ENCODE measurements around the gene RNLS. TPM values are rescaled to one million over a fixed set of nuclear protein-coding genes. Genes with fewer than 3 reads are reported as not detected.

RNLS gene
- total RNA-seq, 1 experiment from 2014 or later: not detected

- ATAC-seq (no peak), DNase-seq (ENCODE audit: low read depth, low spot score) (no peak)
- Histone ChIP-seq H3K9me2 (ENCODE audit: insufficient read depth) (no peaks in the 10 kb centered on the region), H3K9ac (ENCODE audit: low read length) (no peak overlapping the region), H4K20me1 (ENCODE audit: insufficient read depth) (no peaks in the 10 kb centered on the region), H3K27ac (ENCODE audit: low read depth, low read length) (no peak overlapping the region), H2AFZ (ENCODE audit: low read depth, low read length, poor library complexity, severe bottlenecking) (no peak overlapping the region), H3K4me3 (replicated peaks in 1 of 2; ENCODE audit: low read depth in 1 of 2, low read length in 2 of 2) (no peak overlapping the region), H3K79me2 (ENCODE audit: insufficient read depth, low read length) (no peaks in the 10 kb centered on the region), H3K36me3 (ENCODE audit: control insufficient read depth in 1 of 2, insufficient read depth in 2 of 2, low read length in 2 of 2) (no peaks in the 10 kb centered on the region), H3K4me1 (ENCODE audit: control insufficient read depth in 1 of 2, insufficient read depth in 2 of 2, low read length in 2 of 2) (no peaks in the 10 kb centered on the region), H3K27me3 (ENCODE audit: insufficient read depth, low read length) (no peaks in the 10 kb centered on the region), H3K4me2 (ENCODE audit: low read length) (no peak overlapping the region), H3K9me3 (ENCODE audit: control insufficient read depth in 1 of 2, insufficient read depth in 1 of 2, low read depth in 1 of 2, low read length in 2 of 2) (no peaks in the 10 kb centered on the region)
- ChIA-PET CTCF (interaction anchor here (1.0 kb wide), 1 partner anchor 33 kb away, joined by 3 read pairs; no protein-coding TSS in a partner anchor), POLR2A (no interaction called here), RAD21 (ENCODE audit: low non-redundant PET in 1 of 2, low total read pairs in 2 of 2, uncharacterized antibody in 2 of 2, unreplicated experiment in 2 of 2) (no interaction called here)
- intact Hi-C loops (cut with micrococcal nuclease): no loop called here
- TF ChIP-seq JUND (IDR thresholded peaks at IDR 0.05) (no peak), CEBPB (IDR thresholded peaks at IDR 0.05; ENCODE audit: low read depth) (no peak), ZFX (IDR thresholded peaks at IDR 0.05) (no peak), TCF7L2 (IDR thresholded peaks at IDR 0.05; ENCODE audit: borderline replicate concordance, extremely low read depth, insufficient read depth, insufficient read length) (no peak), FOSL1 (IDR thresholded peaks at IDR 0.05; ENCODE audit: low read depth) (no peak), POLR2A (IDR thresholded peaks at IDR 0.05; ENCODE audit: borderline replicate concordance, extremely low read depth, insufficient read depth, insufficient read length) (no peak), SRF (IDR thresholded peaks at IDR 0.05; ENCODE audit: low read depth) (no peak), EZH2phosphoT487 (IDR thresholded peaks at IDR 0.05; ENCODE audit: borderline replicate concordance) (no peak), CTCF (IDR thresholded peaks at IDR 0.05 in 2 of 3, conservative IDR thresholded peaks at IDR 0.05 in 1 of 3; ENCODE audit: borderline replicate concordance in 1 of 3, insufficient read depth in 1 of 3, low read depth in 2 of 3, low read length in 2 of 3) (no peak), ELF1 (IDR thresholded peaks at IDR 0.05; ENCODE audit: borderline replicate concordance, low read depth) (no peak), YY1 (IDR thresholded peaks at IDR 0.05; ENCODE audit: extremely low read depth, insufficient replicate concordance, low read depth, low read length) (no peak), EZH2 (IDR thresholded peaks at IDR 0.05) (no peak), SP1 (IDR thresholded peaks at IDR 0.05; ENCODE audit: low read depth) (no peak), ZBTB33 (IDR thresholded peaks at IDR 0.05; ENCODE audit: extremely low read depth, insufficient replicate concordance, low read length) (no peak), EGR1 (IDR thresholded peaks at IDR 0.05; ENCODE audit: low read depth) (no peak), SIN3A (IDR thresholded peaks at IDR 0.05; ENCODE audit: low read depth) (no peak), ATF3 (IDR thresholded peaks at IDR 0.05) (no peak), CBX3 (IDR thresholded peaks at IDR 0.05; ENCODE audit: low read depth) (no peak)
- no TSS peak for BruUV-seq (replicated peaks)
Observed at GRCh38 chr10:88450201-88450600, 132.9 kb downstream of the RNLS start.

All from HCT116 (cell line).